Loucy (cell line): ENCODE results near the gene CNTN5.

Experiments
- H2AFZ ChIP-seq: fragments of 200-600 bp; sonication (generic); 2 replicates; pipeline ENCODE4 v1.6.0; 2016; ENCODE audit warnings: antibody characterized with exemption, mild to moderate bottlenecking, low read length, moderate library complexity
- H3F3A ChIP-seq: fragments of 200-600 bp; 2 replicates; pipeline ENCODE4 v1.6.0; 2016; ENCODE audit warnings: antibody characterized with exemption, low read depth, mild to moderate bottlenecking
- H3K27me3 ChIP-seq: fragments of 200-600 bp; sonication (generic); 2 replicates; pipeline ENCODE4 v1.6.1; 2014; ENCODE audit warnings: low read length, mild to moderate bottlenecking; ENCODE audit not compliant: insufficient read depth, poor library complexity, severe bottlenecking
- H3K36me3 ChIP-seq: fragments of 200-600 bp; sonication (generic); 2 replicates; pipeline ENCODE4 v1.6.1; 2016; ENCODE audit warnings: low read length; ENCODE audit not compliant: insufficient read depth
- H3K4me1 ChIP-seq: fragments of 200-600 bp; sonication (generic); 2 replicates; pipeline ENCODE4 v1.5.1; 2014; ENCODE audit warnings: low read length, mild to moderate bottlenecking; ENCODE audit not compliant: insufficient read depth, poor library complexity, severe bottlenecking
- H3K4me2 ChIP-seq: fragments of 200-600 bp; sonication (generic); 2 replicates; pipeline ENCODE4 v1.6.0; 2014; ENCODE audit warnings: antibody characterized with exemption, low read length, low read depth, mild to moderate bottlenecking; ENCODE audit not compliant: poor library complexity, severe bottlenecking
- H3K4me3 ChIP-seq: fragments of 200-600 bp; sonication (generic); 2 replicates; pipeline ENCODE4 v1.5.1; 2014; ENCODE audit warnings: low read length, mild to moderate bottlenecking, mixed read lengths; ENCODE audit not compliant: poor library complexity, severe bottlenecking
- H3K79me2 ChIP-seq: fragments of 200-600 bp; sonication (generic); 2 replicates; pipeline ENCODE4 v1.6.1; 2014; ENCODE audit warnings: low read length; ENCODE audit not compliant: insufficient read depth
- H3K9ac ChIP-seq: fragments of 200-600 bp; sonication (generic); 2 replicates; pipeline ENCODE4 v1.6.0; 2014; ENCODE audit warnings: mild to moderate bottlenecking, low read depth, low read length, moderate library complexity; ENCODE audit not compliant: poor library complexity, severe bottlenecking
- H3K9me2 ChIP-seq: fragments of 200-600 bp; sonication (generic); replicated peaks from 2 replicates; pipeline ENCODE4 v1.6.1; 2016; ENCODE audit warnings: low read depth, low read length, mixed read lengths
- H3K9me3 ChIP-seq: fragments of 200-600 bp; sonication (generic); 2 replicates; pipeline ENCODE4 v1.6.1; 2014; ENCODE audit warnings: mild to moderate bottlenecking, antibody characterized with exemption, low read length, low read depth; ENCODE audit not compliant: insufficient read depth
- H4K20me1 ChIP-seq: fragments of 200-600 bp; sonication (generic); 2 replicates; pipeline ENCODE4 v1.6.0; 2014; ENCODE audit warnings: antibody characterized with exemption, low read length, mild to moderate bottlenecking; ENCODE audit not compliant: insufficient read depth, poor library complexity, severe bottlenecking
- CTCF ChIP-seq: fragments of 200-600 bp; sonication (generic); conservative IDR thresholded peaks from 2 replicates; pipeline ENCODE4 v1.5.1; 2014; ENCODE audit warnings: mild to moderate bottlenecking, antibody characterized with exemption, low read length
- EZH2phosphoT487 ChIP-seq: fragments of 200-600 bp; IDR thresholded peaks from 2 replicates; pipeline ENCODE4 v1.6.1; 2018; ENCODE audit warnings: antibody characterized with exemption, mild to moderate bottlenecking, moderate library complexity, borderline replicate concordance

CNTN5 gene

GRCh38 chr11:99246199-99246598 is 225.4 kb downstream of the CNTN5 start:
- Histone ChIP-seq H2AFZ (no peak overlapping the region), H3K9me3 (no peaks in the 10 kb centered on the region)

GRCh38 chr11:99256614-99257013 is 235.9 kb downstream of the CNTN5 start:
- Histone ChIP-seq H3K4me1 (no peaks in the 10 kb centered on the region), H3K4me2 (no peak overlapping the region), H3K9ac (no peak overlapping the region), H3F3A (no peaks in the 10 kb centered on the region), H4K20me1 (no peaks in the 10 kb centered on the region), H3K9me2 (no peaks in the 10 kb centered on the region), H3K27me3 (no peaks in the 10 kb centered on the region), H3K9me3 (no peaks in the 10 kb centered on the region), H3K4me3 (no peak overlapping the region), H3K79me2 (no peaks in the 10 kb centered on the region), H2AFZ (no peak overlapping the region), H3K36me3 (no peaks in the 10 kb centered on the region)
- TF ChIP-seq EZH2phosphoT487 = no peak
- no peak for TF ChIP-seq CTCF

More at GRCh38 chr11:99246199-99246598, 225.4 kb downstream of the CNTN5 start:
- Histone ChIP-seq H3K4me1 (no peaks in the 10 kb centered on the region), H3K79me2 (no peaks in the 10 kb centered on the region), H3K4me3 (no peak overlapping the region), H3K4me2 (no peak overlapping the region), H3K9ac (no peak overlapping the region), H4K20me1 (no peaks in the 10 kb centered on the region), H3F3A (no peaks in the 10 kb centered on the region), H3K9me2 (no peaks in the 10 kb centered on the region), H3K36me3 (no peaks in the 10 kb centered on the region), H3K27me3 (no peaks in the 10 kb centered on the region)
- TF ChIP-seq CTCF (no peak), EZH2phosphoT487 (no peak)

- H3K27me3 ChIP-seq = no peaks in the 10 kb centered on the region
- H3F3A ChIP-seq = no peaks in the 10 kb centered on the region
- no peaks in the 10 kb centered on the region for H3K9me2 ChIP-seq
- no peaks in the 10 kb centered on the region for H3K4me1 ChIP-seq
- no peak overlapping the region for H2AFZ ChIP-seq
- no peaks in the 10 kb centered on the region for H3K79me2 ChIP-seq
- no peaks in the 10 kb centered on the region for H4K20me1 ChIP-seq
- H3K36me3 ChIP-seq = no peaks in the 10 kb centered on the region
- H3K9me3 ChIP-seq = no peaks in the 10 kb centered on the region
- TF ChIP-seq CTCF = no peak
- no peak for TF ChIP-seq EZH2phosphoT487
- H3K4me2 ChIP-seq = no peak overlapping the region
- no peak overlapping the region for H3K4me3 ChIP-seq
- H3K9ac ChIP-seq = no peak overlapping the region
Observed at GRCh38 chr11:99257131-99257530, 236.4 kb downstream of the CNTN5 start.
